H1 (cell line): ENCODE measurements around the gene ERMN. TPM values are rescaled to one million over a fixed set of nuclear protein-coding genes. Genes with fewer than 3 reads are reported as not detected.

Experiments used
- CTCF ChIA-PET: fragments of 300-600 bp; sonication (Branson Sonifier 250); formaldehyde crosslinking; loops from one replicate; lab custom pipeline; 2021; ENCODE audit not compliant: partially characterized antibody; lab: Charles Lee
- POLR2A ChIA-PET: fragments of 300-600 bp; sonication (Branson Sonifier 250); formaldehyde crosslinking; loops from one replicate; lab custom pipeline; 2021; ENCODE audit warnings: inconsistent platforms; ENCODE audit not compliant: partially characterized antibody; lab: Charles Lee
- DNase-seq, 2 experiments: peaks; one replicate each; pipeline versions ENCODE4 v3.0.0 to v3.0.0-alpha.2; 2010 to 2022; ENCODE audit warnings: low spot score in 2 of 2, low read depth in 1 of 2, mixed read lengths in 1 of 2
- FAIRE-seq: peaks from 2 replicates; lab custom pipeline; 2011; peaks lifted over from hg19 to GRCh38; lab: Jason Lieb, UNC
- H2AFZ ChIP-seq: 2 replicates; pipeline ENCODE4 v1.8.1; 2012; ENCODE audit warnings: low read length, inconsistent platforms
- H2AK5ac ChIP-seq: 2 replicates; pipeline ENCODE4 v1.6.1; 2013; ENCODE audit warnings: low read depth, low read length
- H2BK120ac ChIP-seq: replicated peaks from 2 replicates; pipeline ENCODE3; 2013; ENCODE audit warnings: low read depth, low read length, inconsistent platforms
- H2BK12ac ChIP-seq: 2 replicates; pipeline ENCODE4 v1.6.1; 2013; ENCODE audit warnings: low read depth, low read length
- H2BK15ac ChIP-seq: 2 replicates; pipeline ENCODE4 v1.6.1; 2013; ENCODE audit warnings: low read length
- H2BK20ac ChIP-seq: 2 replicates; pipeline ENCODE4 v1.6.1; 2013; ENCODE audit warnings: low read length
- H2BK5ac ChIP-seq: 2 replicates; pipeline ENCODE4 v1.6.1; 2013; ENCODE audit warnings: low read depth, low read length
- H3K14ac ChIP-seq: 2 replicates; pipeline ENCODE4 v1.6.1; 2013; ENCODE audit warnings: inconsistent platforms; ENCODE audit not compliant: insufficient read length
- H3K18ac ChIP-seq: 2 replicates; pipeline ENCODE4 v1.6.1; 2013; ENCODE audit warnings: low read length; ENCODE audit errors: extremely low read depth
- H3K23ac ChIP-seq: 2 replicates; pipeline ENCODE4 v1.6.1; 2013; ENCODE audit warnings: inconsistent platforms; ENCODE audit not compliant: insufficient read length
- H3K23me2 ChIP-seq: 2 replicates; pipeline ENCODE4 v1.6.1; 2013; ENCODE audit warnings: low read depth, low read length
- H3K27ac ChIP-seq: 2 replicates; pipeline ENCODE4 v1.6.1; 2011; ENCODE audit warnings: low read depth, low read length, inconsistent platforms
- H3K27me3 ChIP-seq, 4 experiments: replicated peaks in 1 of 4; 1 replicate in 1 of 4; 2 replicates in 3 of 4; pipeline versions ENCODE4 v1.6.1 to v1.8.1; 2011 to 2013; ENCODE audit warnings: low read length in 3 of 4, mild to moderate bottlenecking in 3 of 4, inconsistent platforms in 2 of 4, mixed read lengths in 2 of 4, moderate library complexity in 1 of 4; ENCODE audit not compliant: control insufficient read depth in 3 of 4, insufficient read depth in 3 of 4; ENCODE audit errors: extremely low read depth in 1 of 4
- H3K36me3 ChIP-seq, 4 experiments: 2 replicates each; pipeline versions ENCODE4 v1.6.1 to v1.8.1; 2011 to 2013; ENCODE audit warnings: mild to moderate bottlenecking in 4 of 4, low read length in 3 of 4, moderate library complexity in 2 of 4, control low read depth in 1 of 4, inconsistent platforms in 1 of 4; ENCODE audit not compliant: insufficient read depth in 4 of 4, control insufficient read depth in 2 of 4
- H3K4ac ChIP-seq: replicated peaks from 2 replicates; pipeline ENCODE3; 2013; ENCODE audit warnings: low read length, low read depth, mixed read lengths, inconsistent platforms; ENCODE audit not compliant: insufficient read length
- H3K4me1 ChIP-seq, 4 experiments: replicated peaks in 1 of 4; 1 replicate in 1 of 4; 2 replicates in 3 of 4; pipeline versions ENCODE4 v1.6.1 to v1.8.1; 2011 to 2013; ENCODE audit warnings: low read length in 3 of 4, inconsistent platforms in 2 of 4, mixed read lengths in 1 of 4; ENCODE audit not compliant: insufficient read depth in 4 of 4, control insufficient read depth in 3 of 4
- H3K4me2 ChIP-seq, 2 experiments: 2 replicates each; pipeline versions ENCODE4 v1.6.1 to v1.8.1; 2011 to 2013; ENCODE audit warnings: low read depth in 2 of 2, low read length in 2 of 2, control low read depth in 1 of 2, inconsistent platforms in 1 of 2, mild to moderate bottlenecking in 1 of 2; ENCODE audit not compliant: insufficient read depth in 1 of 2
- H3K4me3 ChIP-seq, 4 experiments: fragments of 200-600, 300-600 bp in 1 of 4; sonication (generic), shearing (Covaris generic), sonication (Bioruptor Twin) in 1 of 4; 2 replicates each; pipeline versions ENCODE4 v1.5.1 to v1.8.1; 2011 to 2016; ENCODE audit warnings: low read length in 4 of 4, low read depth in 3 of 4, control low read depth in 2 of 4, inconsistent platforms in 2 of 4, mild to moderate bottlenecking in 2 of 4, mixed read lengths in 1 of 4, moderate library complexity in 1 of 4; ENCODE audit not compliant: insufficient read depth in 2 of 4; ENCODE audit errors: extremely low read depth in 1 of 4
- H3K56ac ChIP-seq: replicated peaks from 2 replicates; pipeline ENCODE3; 2013; ENCODE audit warnings: low read depth, mild to moderate bottlenecking, mixed read lengths, low read length, inconsistent platforms; ENCODE audit not compliant: insufficient read length
- H3K79me1 ChIP-seq: 2 replicates; pipeline ENCODE4 v1.6.1; 2013; ENCODE audit warnings: low read depth, low read length, control low read depth
- H3K79me2 ChIP-seq, 2 experiments: 2 replicates each; pipeline versions ENCODE4 v1.6.1 to v1.8.1; 2012 to 2013; ENCODE audit warnings: low read length in 2 of 2, mild to moderate bottlenecking in 2 of 2, inconsistent platforms in 1 of 2; ENCODE audit not compliant: insufficient read depth in 2 of 2, control insufficient read depth in 1 of 2
- H3K9ac ChIP-seq, 4 experiments: replicated peaks in 1 of 4; 1 replicate in 1 of 4; 2 replicates in 3 of 4; pipeline versions ENCODE4 v1.6.1 to v1.8.1; 2011 to 2013; ENCODE audit warnings: low read depth in 3 of 4, low read length in 3 of 4, control low read depth in 2 of 4, mild to moderate bottlenecking in 2 of 4, moderate library complexity in 2 of 4, inconsistent platforms in 1 of 4; ENCODE audit errors: extremely low read depth in 1 of 4
- H3K9me3 ChIP-seq, 2 experiments: 2 replicates each; pipeline versions ENCODE4 v1.6.1 to v1.8.1; 2012 to 2013; ENCODE audit warnings: mild to moderate bottlenecking in 2 of 2, moderate library complexity in 2 of 2, control low read depth in 1 of 2, inconsistent platforms in 1 of 2, low read depth in 1 of 2, low read length in 1 of 2, mixed read lengths in 1 of 2; ENCODE audit not compliant: insufficient read depth in 2 of 2
- H4K20me1 ChIP-seq, 2 experiments: replicated peaks in 1 of 2; 2 replicates each; pipeline versions ENCODE3 to v1.8.1; 2011 to 2013; ENCODE audit warnings: inconsistent platforms in 2 of 2, low read length in 2 of 2, mild to moderate bottlenecking in 1 of 2; ENCODE audit not compliant: insufficient read depth in 2 of 2, control insufficient read depth in 1 of 2
- H4K5ac ChIP-seq: 2 replicates; pipeline ENCODE4 v1.6.1; 2013; ENCODE audit warnings: low read length, low read depth, mixed read lengths, inconsistent platforms; ENCODE audit not compliant: insufficient read length
- H4K8ac ChIP-seq: 2 replicates; pipeline ENCODE4 v1.8.0; 2013; ENCODE audit warnings: mild to moderate bottlenecking, moderate library complexity, low read length, inconsistent platforms; ENCODE audit not compliant: insufficient read depth; ENCODE audit errors: extremely low read depth
- H4K91ac ChIP-seq: replicated peaks from 2 replicates; pipeline ENCODE3; 2013; ENCODE audit warnings: low read length, mixed read lengths, inconsistent platforms; ENCODE audit not compliant: insufficient read length
- EGR1 ChIP-seq: IDR thresholded peaks from 2 replicates; pipeline ENCODE4 v1.6.1; 2011; ENCODE audit warnings: low read depth, low read length, borderline replicate concordance
- KDM1A ChIP-seq: fragments of 200-600, 300-600 bp; sonication (generic); IDR thresholded peaks from 2 replicates; pipeline ENCODE4 v1.7.1; 2016; ENCODE audit warnings: mild to moderate bottlenecking, low read length, borderline replicate concordance
- KDM4A ChIP-seq: IDR thresholded peaks from one replicate; pipeline ENCODE4 v1.7.1; 2012; ENCODE audit warnings: low read depth, mild to moderate bottlenecking, moderate library complexity, low read length, inconsistent platforms; ENCODE audit not compliant: severe bottlenecking
- WGBS, 2 experiments: shearing (Covaris generic) in 1 of 2; methylation state at CpG; one replicate each; pipeline versions ENCODE4 v1.1.6 to v1.1.7; 2013 to 2015; ENCODE audit warnings: low lambda C conversion rate in 2 of 2, mixed read lengths in 2 of 2, inconsistent platforms in 1 of 2, low coverage in 1 of 2, missing lambda C conversion rate in 1 of 2; ENCODE audit not compliant: insufficient replicate concordance in 2 of 2, insufficient coverage in 1 of 2, insufficient read length in 1 of 2; ENCODE audit errors: extremely low coverage in 1 of 2, missing lambda C conversion rate in 1 of 2; 5-methylcytosine and 5-hydroxymethylcytosine counted together
- polyA plus RNA-seq, 7 experiments: library from polyadenylated mRNA; depleted of rRNA in 3 of 7; stranded (reverse) in 5 of 7; unstranded in 2 of 7; fragments of >200 nt in 5 of 7; fragments of 200-250 nt in 2 of 7; gene quantifications; 1 replicate in 5 of 7; 2 replicates in 1 of 7; 4 replicates in 1 of 7; pipeline versions ENCODE4 v1.2.1 to v1.2.3, GENCODE V29; 2011 to 2013; ENCODE audit warnings: missing spikeins in 2 of 7, mixed read lengths in 2 of 7
- total RNA-seq: library from RNA; stranded (reverse); fragmentation: NEBNext Ultra II Directional; extraction: Animal tissue kit (Norgen Biotek cat#: 25700); gene quantifications from 2 replicates; pipeline ENCODE4 v1.2.1, GENCODE V29; 2021
- TF ChIP-seq, protein P1 (sequence below), 3 experiments: IDR thresholded peaks; 1 replicate in 2 of 3; 2 replicates in 1 of 3; pipeline versions ENCODE4 v1.5.1 to v1.6.1; 2011; ENCODE audit warnings: low read length in 3 of 3, mild to moderate bottlenecking in 3 of 3, inconsistent platforms in 2 of 3, low read depth in 1 of 3, moderate library complexity in 1 of 3; ENCODE audit not compliant: insufficient read depth in 1 of 3; ENCODE audit errors: control extremely low read depth in 1 of 3

The ERMN gene
- total and polyA plus RNA-seq, 2 of the 8 experiments (the other 6 are each of a cell fraction or from before 2014, with no cell fraction given): 0.11 TPM; not detected in 1

DNA sequence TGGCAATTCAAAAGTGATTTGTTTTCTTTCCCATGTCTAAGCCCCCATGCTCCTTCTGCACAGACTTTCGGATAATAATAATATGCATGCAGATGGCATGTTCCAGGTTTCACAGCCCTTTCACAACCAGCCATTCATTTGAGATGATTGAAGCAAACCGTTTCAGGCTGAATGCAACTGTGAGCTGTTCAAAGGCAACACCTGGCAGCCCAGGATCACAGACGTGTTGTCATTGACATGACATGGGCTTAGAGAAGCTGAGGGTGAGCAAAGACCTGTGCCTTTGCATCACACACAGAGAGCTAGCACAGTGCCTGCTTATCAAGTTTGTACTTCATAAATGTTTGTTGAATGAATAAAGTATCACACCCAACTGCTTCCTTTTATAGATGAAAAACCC is 12.4 kb upstream of the ERMN start:
- POLR2A ChIA-PET: no interaction called here
- Histone ChIP-seq H3K4me2 (no peak overlapping the region), H3K27me3 (no peaks in the 10 kb centered on the region), H3K23ac (no peak overlapping the region), H2BK5ac (no peak overlapping the region), H3K4me3 (no peak overlapping the region), H3K4me1 (peaks cover 0 to 4% (median 0%) of the 10 kb centered on the region in 4 experiments; a peak in 1 of 7 replicates), H4K5ac (no peak overlapping the region), H2AK5ac (no peak overlapping the region), H3K9me3 (peaks cover 10% of the 10 kb centered on the region in 2 experiments; a peak in 3 of 4 replicates), H2BK15ac (no peak overlapping the region), H2BK20ac (no peak overlapping the region), H3K79me1 (no peaks in the 10 kb centered on the region), H2AFZ (no peak overlapping the region), H2BK120ac (no peak overlapping the region), H3K18ac (no peak overlapping the region), H3K79me2 (no peaks in the 10 kb centered on the region), H4K20me1 (no peaks in the 10 kb centered on the region), H2BK12ac (no peak overlapping the region), H4K91ac (no peak overlapping the region), H4K8ac (no peak overlapping the region), H3K9ac (no peak overlapping the region), H3K23me2 (no peaks in the 10 kb centered on the region), H3K4ac (no peak overlapping the region), H3K36me3 (no peaks in the 10 kb centered on the region), H3K14ac (no peak overlapping the region), H3K56ac (no peak overlapping the region), H3K27ac (no peak overlapping the region)
- CTCF ChIA-PET: interaction anchor here (0.7 to 16.0 kb wide), 12 partner anchors 8 to 151 kb away, joined by 3 to 299 read pairs (median 18); partner anchors contain the start of gene ERMN
- WGBS, 2 experiments: 86% methylated on average over 3 of the region's 3 CpGs; no CpG with 5 or more reads in 1 of the 2 experiments
- DNase-seq (no peak), FAIRE-seq (no peak)
- no peak for TF ChIP-seq KDM4A
- TF ChIP-seq, protein P1, sequence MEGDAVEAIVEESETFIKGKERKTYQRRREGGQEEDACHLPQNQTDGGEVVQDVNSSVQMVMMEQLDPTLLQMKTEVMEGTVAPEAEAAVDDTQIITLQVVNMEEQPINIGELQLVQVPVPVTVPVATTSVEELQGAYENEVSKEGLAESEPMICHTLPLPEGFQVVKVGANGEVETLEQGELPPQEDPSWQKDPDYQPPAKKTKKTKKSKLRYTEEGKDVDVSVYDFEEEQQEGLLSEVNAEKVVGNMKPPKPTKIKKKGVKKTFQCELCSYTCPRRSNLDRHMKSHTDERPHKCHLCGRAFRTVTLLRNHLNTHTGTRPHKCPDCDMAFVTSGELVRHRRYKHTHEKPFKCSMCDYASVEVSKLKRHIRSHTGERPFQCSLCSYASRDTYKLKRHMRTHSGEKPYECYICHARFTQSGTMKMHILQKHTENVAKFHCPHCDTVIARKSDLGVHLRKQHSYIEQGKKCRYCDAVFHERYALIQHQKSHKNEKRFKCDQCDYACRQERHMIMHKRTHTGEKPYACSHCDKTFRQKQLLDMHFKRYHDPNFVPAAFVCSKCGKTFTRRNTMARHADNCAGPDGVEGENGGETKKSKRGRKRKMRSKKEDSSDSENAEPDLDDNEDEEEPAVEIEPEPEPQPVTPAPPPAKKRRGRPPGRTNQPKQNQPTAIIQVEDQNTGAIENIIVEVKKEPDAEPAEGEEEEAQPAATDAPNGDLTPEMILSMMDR (IDR thresholded peaks at IDR 0.05; ENCODE audit: control extremely low read depth in 1 of 3, insufficient read depth in 1 of 3, low read depth in 1 of 3, low read length in 3 of 3): no peak
- no peak for TF ChIP-seq KDM1A
- TF ChIP-seq EGR1: no peak
